ENCODE data around the gene CFAP74. TPM values are rescaled to one million over a fixed set of nuclear protein-coding genes. Genes with fewer than 3 reads are reported as not detected.

The CFAP74 gene
- not detected in 2 replicates for total RNA-seq (2014; rRNA removed; shearing (Covaris generic); ENCODE audit: low replicate concordance)

- no peak for DNase-seq
- no peaks in the 10 kb centered on the region for H3K9me2 ChIP-seq (replicated peaks; ENCODE audit: insufficient read depth, low read length)
- H3K27ac ChIP-seq (ENCODE audit: low read length): no peak within 1 kb of the TSS
- H3K79me2 ChIP-seq (ENCODE audit: low read length): no peaks in the 10 kb centered on the region
- no peak within 1 kb of the TSS for H3K9ac ChIP-seq (ENCODE audit: low read length)
- no peaks in the 10 kb centered on the region for H3K9me3 ChIP-seq (ENCODE audit: low read length)
- no peaks in the 10 kb centered on the region for H3K4me1 ChIP-seq (ENCODE audit: low read length)
- H4K20me1 ChIP-seq (ENCODE audit: insufficient read depth, low read depth, low read length): no peaks in the 10 kb centered on the region
- H3K36me3 ChIP-seq (ENCODE audit: insufficient read depth, low read length): no peaks in the 10 kb centered on the region
- no peaks in the 10 kb centered on the region for H3K27me3 ChIP-seq (ENCODE audit: low read length)
- no peak within 1 kb of the TSS for H3K4me2 ChIP-seq (ENCODE audit: low read depth, low read length, poor library complexity, severe bottlenecking)
- no peak within 1 kb of the TSS for H3K4me3 ChIP-seq (ENCODE audit: low read length)
- H2AFZ ChIP-seq (ENCODE audit: low read length): no peak within 1 kb of the TSS
These were observed at the start of gene CFAP74 for GRCh38 chr1:2003541-2004131. Gene CFAP74, minus strand, starts transcription at chr1:2003786. Its CDS starts 12,830 bp downstream, at chr1:1990956.

GRCh38 chr1:2053217-2053616 is 49.6 kb upstream of the CFAP74 start:
- Histone ChIP-seq H3K4me1 (ENCODE audit: low read length) (no peaks in the 10 kb centered on the region), H3K4me2 (ENCODE audit: low read depth, low read length, poor library complexity, severe bottlenecking) (no peak overlapping the region), H3K9ac (ENCODE audit: low read length) (no peak overlapping the region), H3K27me3 (ENCODE audit: low read length) (no peaks in the 10 kb centered on the region), H3K9me3 (ENCODE audit: low read length) (no peaks in the 10 kb centered on the region), H3K4me3 (ENCODE audit: low read length) (no peak overlapping the region), H4K20me1 (ENCODE audit: insufficient read depth, low read depth, low read length) (no peaks in the 10 kb centered on the region), H3K27ac (ENCODE audit: low read length) (no peak overlapping the region), H2AFZ (ENCODE audit: low read length) (no peak overlapping the region), H3K79me2 (ENCODE audit: low read length) (no peaks in the 10 kb centered on the region), H3K9me2 (replicated peaks; ENCODE audit: insufficient read depth, low read length) (no peaks in the 10 kb centered on the region), H3K36me3 (ENCODE audit: insufficient read depth, low read length) (no peaks in the 10 kb centered on the region)
- DNase-seq: no peak

- H3K79me2 ChIP-seq (ENCODE audit: low read length): no peaks in the 10 kb centered on the region
- no peak for DNase-seq
- H3K4me2 ChIP-seq (ENCODE audit: low read depth, low read length, poor library complexity, severe bottlenecking): no peak overlapping the region
- no peaks in the 10 kb centered on the region for H3K4me1 ChIP-seq (ENCODE audit: low read length)
- H2AFZ ChIP-seq (ENCODE audit: low read length): no peak overlapping the region
- H3K36me3 ChIP-seq (ENCODE audit: insufficient read depth, low read length): no peaks in the 10 kb centered on the region
- no peak overlapping the region for H3K4me3 ChIP-seq (ENCODE audit: low read length)
- H3K9me2 ChIP-seq (replicated peaks; ENCODE audit: insufficient read depth, low read length): no peaks in the 10 kb centered on the region
- H3K27ac ChIP-seq (ENCODE audit: low read length): no peak overlapping the region
- H3K9ac ChIP-seq (ENCODE audit: low read length): no peak overlapping the region
- no peaks in the 10 kb centered on the region for H4K20me1 ChIP-seq (ENCODE audit: insufficient read depth, low read depth, low read length)
- no peaks in the 10 kb centered on the region for H3K9me3 ChIP-seq (ENCODE audit: low read length)
- no peaks in the 10 kb centered on the region for H3K27me3 ChIP-seq (ENCODE audit: low read length)
These were observed 49.2 kb upstream of the CFAP74 start for GRCh38 chr1:2052756-2053155.

GRCh38 chr1:2052054-2052679 is 48.6 kb upstream of the CFAP74 start:
- no peak overlapping the region for H2AFZ ChIP-seq (ENCODE audit: low read length)
- DNase-seq: no peak
- H3K9me2 ChIP-seq (replicated peaks; ENCODE audit: insufficient read depth, low read length): no peaks in the 10 kb centered on the region
- no peak overlapping the region for H3K27ac ChIP-seq (ENCODE audit: low read length)
- no peak overlapping the region for H3K4me3 ChIP-seq (ENCODE audit: low read length)
- H3K27me3 ChIP-seq (ENCODE audit: low read length): no peaks in the 10 kb centered on the region
- H3K79me2 ChIP-seq (ENCODE audit: low read length): no peaks in the 10 kb centered on the region
- no peaks in the 10 kb centered on the region for H3K9me3 ChIP-seq (ENCODE audit: low read length)
- no peak overlapping the region for H3K4me2 ChIP-seq (ENCODE audit: low read depth, low read length, poor library complexity, severe bottlenecking)
- no peak overlapping the region for H3K9ac ChIP-seq (ENCODE audit: low read length)
- H3K36me3 ChIP-seq (ENCODE audit: insufficient read depth, low read length): no peaks in the 10 kb centered on the region
- H4K20me1 ChIP-seq (ENCODE audit: insufficient read depth, low read depth, low read length): no peaks in the 10 kb centered on the region
- H3K4me1 ChIP-seq (ENCODE audit: low read length): no peaks in the 10 kb centered on the region

GRCh38 chr1:2050793-2051682 is 47.5 kb upstream of the CFAP74 start:
- H3K4me3 ChIP-seq (ENCODE audit: low read length): no peak overlapping the region
- DNase-seq: no peak

GRCh38 chr1:2050461-2050792 is 46.8 kb upstream of the CFAP74 start:
- no peaks in the 10 kb centered on the region for H3K79me2 ChIP-seq (ENCODE audit: low read length)
- H3K27me3 ChIP-seq (ENCODE audit: low read length): no peaks in the 10 kb centered on the region
- 0 out of 2 replicates have a peak, but pooled peaks cover 3% of the 10 kb centered on the region for H4K20me1 ChIP-seq (ENCODE audit: insufficient read depth, low read depth, low read length)
- H3K9me3 ChIP-seq (ENCODE audit: low read length): no peaks in the 10 kb centered on the region
- no peak overlapping the region for H2AFZ ChIP-seq (ENCODE audit: low read length)
- H3K27ac ChIP-seq (ENCODE audit: low read length): no peak overlapping the region
- H3K4me1 ChIP-seq (ENCODE audit: low read length): no peaks in the 10 kb centered on the region
- no peaks in the 10 kb centered on the region for H3K36me3 ChIP-seq (ENCODE audit: insufficient read depth, low read length)
- H3K9ac ChIP-seq (ENCODE audit: low read length): no peak overlapping the region
- no peak for DNase-seq
- H3K4me3 ChIP-seq (ENCODE audit: low read length): no peak overlapping the region
- no peak overlapping the region for H3K4me2 ChIP-seq (ENCODE audit: low read depth, low read length, poor library complexity, severe bottlenecking)
- no peaks in the 10 kb centered on the region for H3K9me2 ChIP-seq (replicated peaks; ENCODE audit: insufficient read depth, low read length)

More at GRCh38 chr1:2050793-2051682, 47.5 kb upstream of the CFAP74 start:
- Histone ChIP-seq H3K27ac (ENCODE audit: low read length) (no peak overlapping the region), H3K4me2 (ENCODE audit: low read depth, low read length, poor library complexity, severe bottlenecking) (no peak overlapping the region), H3K4me1 (ENCODE audit: low read length) (no peaks in the 10 kb centered on the region), H4K20me1 (ENCODE audit: insufficient read depth, low read depth, low read length) (no peaks in the 10 kb centered on the region), H3K36me3 (ENCODE audit: insufficient read depth, low read length) (no peaks in the 10 kb centered on the region), H3K9me3 (ENCODE audit: low read length) (no peaks in the 10 kb centered on the region), H3K9me2 (replicated peaks; ENCODE audit: insufficient read depth, low read length) (no peaks in the 10 kb centered on the region), H3K79me2 (ENCODE audit: low read length) (no peaks in the 10 kb centered on the region), H3K27me3 (ENCODE audit: low read length) (no peaks in the 10 kb centered on the region), H2AFZ (ENCODE audit: low read length) (no peak overlapping the region), H3K9ac (ENCODE audit: low read length) (no peak overlapping the region)

- no peak within 1 kb of the TSS for H3K4me3 ChIP-seq (ENCODE audit: low read length)
- H3K9ac ChIP-seq (ENCODE audit: low read length): no peak within 1 kb of the TSS
- 0 out of 2 replicates have a peak, but pooled peaks cover 3% of the 10 kb centered on the region for H4K20me1 ChIP-seq (ENCODE audit: insufficient read depth, low read depth, low read length)
- no peaks in the 10 kb centered on the region for H3K36me3 ChIP-seq (ENCODE audit: insufficient read depth, low read length)
- H2AFZ ChIP-seq (ENCODE audit: low read length): no peak within 1 kb of the TSS
- H3K9me3 ChIP-seq (ENCODE audit: low read length): no peaks in the 10 kb centered on the region
- no peak within 1 kb of the TSS for H3K27ac ChIP-seq (ENCODE audit: low read length)
- no peaks in the 10 kb centered on the region for H3K9me2 ChIP-seq (replicated peaks; ENCODE audit: insufficient read depth, low read length)
- H3K4me1 ChIP-seq (ENCODE audit: low read length): no peaks in the 10 kb centered on the region
- H3K79me2 ChIP-seq (ENCODE audit: low read length): no peaks in the 10 kb centered on the region
- DNase-seq: no peak
- H3K4me2 ChIP-seq (ENCODE audit: low read depth, low read length, poor library complexity, severe bottlenecking): no peak within 1 kb of the TSS
- H3K27me3 ChIP-seq (ENCODE audit: low read length): no peaks in the 10 kb centered on the region
These were observed 46.3 kb upstream of the CFAP74 start, which contains the start of gene PRKCZ for GRCh38 chr1:2049718-2050431. Gene PRKCZ, plus strand, starts transcription at chr1:2050411. Its CDS starts 220 bp downstream, at chr1:2050631.

Measured in Karpas-422 (cell line).